GM20000 (cell line): Measurements from ENCODE around the gene SLFN12.

Experiments used
- DNase-seq: peaks from one replicate; pipeline ENCODE4 v3.0.0; 2012; ENCODE audit warnings: low spot score
- CTCF ChIP-seq: IDR thresholded peaks from 2 replicates; pipeline ENCODE4 v1.5.1; 2012; ENCODE audit warnings: mild to moderate bottlenecking, control low read depth; ENCODE audit errors: extremely low read depth, missing control alignments

The SLFN12 gene

DNA sequence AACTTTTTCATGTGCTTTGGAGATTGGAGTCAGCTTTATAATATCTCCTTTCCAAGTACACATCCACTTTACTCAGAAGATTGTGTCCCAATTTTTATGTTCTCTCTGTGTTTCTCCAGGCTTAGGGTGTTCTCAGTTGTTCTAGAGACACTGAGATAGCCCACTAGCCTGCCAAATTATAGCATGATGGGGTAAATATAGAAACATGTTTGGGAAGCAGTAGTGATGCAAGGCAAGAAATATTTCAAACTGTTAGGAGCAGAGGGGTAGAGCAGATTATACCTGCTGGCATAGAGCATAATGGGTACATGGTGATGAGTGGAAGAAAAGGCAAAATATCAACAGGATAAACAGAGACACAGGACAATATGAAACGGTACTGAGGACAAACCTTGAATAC lies 71.3 kb downstream of the SLFN12 start:
- TF ChIP-seq CTCF: no peak
- DNase-seq: no peak
